Upper lobe of right lung (tissue), 1 donor: ENCODE data around the gene RARA. TPM values are rescaled to one million over a fixed set of nuclear protein-coding genes. Genes with fewer than 3 reads are reported as not detected.
"Not testable (repeated sequence)": the region's sequence is repeated elsewhere in the genome, so short reads cannot be mapped to it uniquely, and the experiment has no call there.

Experiments used
- ATAC-seq: fragments of 200-7000 bp; cut with Tn5 transposase; one replicate; pipeline ENCODE4 v1.9.1; 2020; ENCODE audit warnings: mild to moderate bottlenecking, moderate library complexity
- DNase-seq: peaks from one replicate; pipeline ENCODE4 v3.0.0-alpha.2; 2020
- H3K27ac ChIP-seq: fragments of 200-600 bp; one replicate; pipeline ENCODE4 v1.8.0; 2022
- H3K27me3 ChIP-seq: fragments of 200-600 bp; one replicate; pipeline ENCODE4 v1.8.0; 2022; ENCODE audit warnings: mild to moderate bottlenecking
- H3K36me3 ChIP-seq: fragments of 200-600 bp; one replicate; pipeline ENCODE4 v1.8.0; 2022
- H3K4me1 ChIP-seq: fragments of 200-600 bp; one replicate; pipeline ENCODE4 v1.8.0; 2022
- H3K4me3 ChIP-seq: fragments of 200-600 bp; one replicate; pipeline ENCODE4 v1.8.0; 2022; ENCODE audit warnings: mild to moderate bottlenecking
- H3K9me3 ChIP-seq: fragments of 200-600 bp; one replicate; pipeline ENCODE4 v1.8.0; 2022
- CTCF ChIP-seq: fragments of 200-600 bp; IDR thresholded peaks from one replicate; pipeline ENCODE4 v1.8.0; 2022; ENCODE audit warnings: antibody characterized with exemption
- intact Hi-C: fragments of 100-400 bp; cut with DNase I; formaldehyde crosslinking; loops from one replicate; pipeline ENCODE4 v1.11.0; 2022
- total RNA-seq: library from RNA; stranded (reverse); fragmentation: NEBNext Ultra II Directional; extraction: Animal tissue kit (Norgen Biotek cat#: 25700); gene quantifications from one replicate; pipeline ENCODE4 v1.2.1, GENCODE V29; 2021
- donor health status: DM: no; HTN: yes; CAD: no; lungs with severe emphysema.

The RARA gene
- total RNA-seq, 1 donor from 2014 or later, result 69.7 TPM

GRCh38 chr17:40301315-40301714, 7.7 kb upstream of the RARA start:
- H3K27ac ChIP-seq, result no peak overlapping the region
- peak; percentile 21 for TF ChIP-seq CTCF
- ATAC-seq (no peak), DNase-seq (no peak)
- peaks cover 28% of the 10 kb centered on the region for H3K4me1 ChIP-seq
- no peak overlapping the region for H3K4me3 ChIP-seq
- H3K9me3 ChIP-seq, result no peaks in the 10 kb centered on the region
- intact Hi-C loops, result no loop called here
- H3K36me3 ChIP-seq, result no peaks in the 10 kb centered on the region
- H3K27me3 ChIP-seq, result no peaks in the 10 kb centered on the region

GRCh38 chr17:40303009-40303657, 5.8 kb upstream of the RARA start:
- peak; percentile 81 for TF ChIP-seq CTCF
- Histone ChIP-seq H3K4me1 (peaks cover 46% of the 10 kb centered on the region), H3K9me3 (no peaks in the 10 kb centered on the region), H3K36me3 (no peaks in the 10 kb centered on the region), H3K27me3 (no peaks in the 10 kb centered on the region), H3K4me3 (no peak overlapping the region), H3K27ac (peak overlapping the region; percentile 39)
- ATAC-seq (peak; percentile 87), DNase-seq (no peak)
- intact Hi-C loops, result loop anchor here (2.0 kb wide), 1 partner anchor 54 kb away; no protein-coding TSS in a partner anchor

- ATAC-seq (peak; percentile 42), DNase-seq (no peak)
- no peaks in the 10 kb centered on the region for H3K36me3 ChIP-seq
- H3K27ac ChIP-seq, result peak overlapping the region; percentile 44
- no peaks in the 10 kb centered on the region for H3K9me3 ChIP-seq
- no peaks in the 10 kb centered on the region for H3K27me3 ChIP-seq
- H3K4me3 ChIP-seq, result no peak overlapping the region
- intact Hi-C loops, result loop anchor here (2.0 kb wide), 1 partner anchor 53 kb away; no protein-coding TSS in a partner anchor
- no peak for TF ChIP-seq CTCF
- peaks cover 48% of the 10 kb centered on the region for H3K4me1 ChIP-seq
Measured at GRCh38 chr17:40303708-40304551, 5.0 kb upstream of the RARA start.

- H3K4me3 ChIP-seq, H3K36me3 ChIP-seq, DNase-seq, H3K27me3 ChIP-seq, ATAC-seq, intact Hi-C loops, H3K9me3 ChIP-seq: not testable (repeated sequence)
- H3K27ac ChIP-seq, result peak overlapping the region; percentile 44
- H3K4me1 ChIP-seq, result peaks cover 54% of the 10 kb centered on the region
Measured at GRCh38 chr17:40304552-40304863, 4.5 kb upstream of the RARA start.

- H3K27me3 ChIP-seq, DNase-seq, intact Hi-C loops, H3K4me3 ChIP-seq, H3K36me3 ChIP-seq, H3K9me3 ChIP-seq, ATAC-seq: not testable (repeated sequence)
- Histone ChIP-seq H3K4me1 (peaks cover 58% of the 10 kb centered on the region), H3K27ac (peak overlapping the region; percentile 44)
Measured at GRCh38 chr17:40304866-40305265, 4.1 kb upstream of the RARA start.

GRCh38 chr17:40306395-40306794, 2.6 kb upstream of the RARA start:
- H3K4me1 ChIP-seq, result peaks cover 73% of the 10 kb centered on the region
- intact Hi-C loops, result no loop called here
- no peaks in the 10 kb centered on the region for H3K27me3 ChIP-seq
- H3K36me3 ChIP-seq, result no peaks in the 10 kb centered on the region
- H3K9me3 ChIP-seq, result no peaks in the 10 kb centered on the region
- H3K4me3 ChIP-seq, result no peak overlapping the region
- peak overlapping the region; percentile 82 for H3K27ac ChIP-seq
- no peak for TF ChIP-seq CTCF
- no peak for DNase-seq
- ATAC-seq, result no peak
